Thymus (tissue), 11 donors: ENCODE data around the gene EPHA6. TPM values are rescaled to one million over a fixed set of nuclear protein-coding genes. Genes with fewer than 3 reads are reported as not detected.

Experiments
- DNase-seq, 9 donors: peaks; one replicate each; pipeline ENCODE4 v3.0.0-alpha.2; 2013; ENCODE audit warnings: low spot score in 9 of 9, low read depth in 6 of 9, missing footprints in 1 of 9
- H3K27ac ChIP-seq, 2 donors: one replicate each; pipeline ENCODE4 v1.5.1; 2013; ENCODE audit warnings: control low read depth in 1 of 2, low read depth in 1 of 2, low read length in 1 of 2, mild to moderate bottlenecking in 1 of 2, moderate library complexity in 1 of 2
- H3K27me3 ChIP-seq, 2 donors: one replicate each; pipeline ENCODE4 v1.5.1; 2013; ENCODE audit warnings: low read length in 1 of 2; ENCODE audit not compliant: control insufficient read depth in 2 of 2, insufficient read depth in 1 of 2
- H3K36me3 ChIP-seq, 2 donors: one replicate each; pipeline ENCODE4 v1.5.1; 2013; ENCODE audit warnings: low read length in 1 of 2, mild to moderate bottlenecking in 1 of 2, moderate library complexity in 1 of 2; ENCODE audit not compliant: control insufficient read depth in 2 of 2, insufficient read depth in 2 of 2
- H3K4me1 ChIP-seq, 2 donors: one replicate each; pipeline ENCODE4 v1.5.1; 2013; ENCODE audit warnings: low read length in 2 of 2; ENCODE audit not compliant: control insufficient read depth in 2 of 2, insufficient read depth in 2 of 2
- H3K4me3 ChIP-seq, 2 donors: one replicate each; pipeline ENCODE4 v1.5.1; 2013; ENCODE audit warnings: low read length in 2 of 2, control low read depth in 1 of 2, mild to moderate bottlenecking in 1 of 2
- H3K9me3 ChIP-seq, 2 donors: one replicate each; pipeline ENCODE4 v1.5.1; 2013; ENCODE audit warnings: low read length in 1 of 2, mild to moderate bottlenecking in 1 of 2; ENCODE audit not compliant: control insufficient read depth in 2 of 2, insufficient read depth in 1 of 2
- WGBS: extraction: QIAGEN DNeasy Blood & Tissue Kit; methylation state at CpG from one replicate; pipeline ENCODE4 v1.1.7; 2013; 5-methylcytosine and 5-hydroxymethylcytosine counted together
- polyA plus RNA-seq: library from polyadenylated mRNA; stranded (reverse); fragments of 200-250 nt; gene quantifications from one replicate; pipeline ENCODE4 v1.2.3, GENCODE V29; 2013
- total RNA-seq: library from RNA; stranded (reverse); fragments of 120-200 nt; gene quantifications from one replicate; pipeline ENCODE4 v1.2.4, GENCODE V29; 2013
- donor health status: healthy.

The EPHA6 gene
- total and polyA plus RNA-seq, 2 donors = 0.09 to 1.3 TPM

DNA sequence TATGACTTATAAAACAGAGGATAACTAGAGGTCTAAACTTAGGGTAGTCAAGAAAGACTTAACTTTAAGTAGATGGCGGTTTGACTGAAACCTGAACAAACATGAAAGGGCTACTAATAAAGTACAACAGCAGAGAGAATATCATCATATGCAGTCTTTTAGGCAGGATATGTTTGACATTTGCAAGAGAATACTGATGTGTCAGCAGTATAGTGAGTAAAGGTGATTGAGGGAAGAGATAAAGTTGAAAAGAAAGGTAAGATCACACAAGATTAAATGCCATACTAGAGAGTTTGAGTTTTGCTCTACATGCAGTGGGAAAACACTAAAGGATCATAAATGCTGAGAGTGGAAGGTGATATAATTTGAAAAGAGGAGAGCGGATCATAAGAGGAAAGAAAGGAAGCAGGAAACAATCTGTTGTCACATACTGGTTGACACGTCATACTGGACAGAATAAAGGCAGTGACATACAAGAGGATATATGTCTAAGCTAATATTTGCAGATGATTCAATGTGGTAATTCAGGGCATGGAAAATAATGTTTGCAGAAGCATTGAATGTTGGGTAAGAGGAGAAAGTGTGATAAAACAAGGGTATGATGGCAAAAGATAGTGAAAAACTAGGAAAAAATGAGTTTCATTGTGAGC is 223.0 kb downstream of the EPHA6 start:
- WGBS = 92% methylated on average over 3 of the region's 3 CpGs
- no peaks in the 10 kb centered on the region for H3K4me1 ChIP-seq
- no peaks in the 10 kb centered on the region for H3K36me3 ChIP-seq
- no peaks in the 10 kb centered on the region for H3K9me3 ChIP-seq
- no peak overlapping the region for H3K4me3 ChIP-seq
- H3K27me3 ChIP-seq = no peaks in the 10 kb centered on the region
- no peak overlapping the region for H3K27ac ChIP-seq
- no peak for DNase-seq

- H3K4me3 ChIP-seq = no peak overlapping the region
- WGBS = 92% methylated on average over 2 of the region's 2 CpGs
- no peaks in the 10 kb centered on the region for H3K4me1 ChIP-seq
- no peak for DNase-seq
- no peaks in the 10 kb centered on the region for H3K36me3 ChIP-seq
- H3K27me3 ChIP-seq = no peaks in the 10 kb centered on the region
- no peaks in the 10 kb centered on the region for H3K9me3 ChIP-seq
- no peak overlapping the region for H3K27ac ChIP-seq
These were observed 229.0 kb downstream of the EPHA6 start for GRCh38 chr3:97043411-97043810.

GRCh38 chr3:97057365-97057764 is 243.0 kb downstream of the EPHA6 start:
- 91% methylated on average over 3 of the region's 3 CpGs for WGBS
- H3K4me1 ChIP-seq = no peaks in the 10 kb centered on the region
- no peak overlapping the region for H3K4me3 ChIP-seq

GRCh38 chr3:97059168-97059567 is 244.8 kb downstream of the EPHA6 start:
- Histone ChIP-seq H3K9me3 (no peaks in the 10 kb centered on the region), H3K4me1 (no peaks in the 10 kb centered on the region), H3K27ac (no peak overlapping the region), H3K4me3 (no peak overlapping the region), H3K27me3 (no peaks in the 10 kb centered on the region), H3K36me3 (no peaks in the 10 kb centered on the region)
- no peak for DNase-seq
- 80% methylated on average over 1 of the region's 1 CpG for WGBS

More at GRCh38 chr3:97057365-97057764, 243.0 kb downstream of the EPHA6 start:
- Histone ChIP-seq H3K27ac (no peak overlapping the region), H3K27me3 (no peaks in the 10 kb centered on the region), H3K9me3 (no peaks in the 10 kb centered on the region), H3K36me3 (no peaks in the 10 kb centered on the region)
- no peak for DNase-seq

- H3K4me3 ChIP-seq = no peak overlapping the region
- no peaks in the 10 kb centered on the region for H3K9me3 ChIP-seq
- H3K27me3 ChIP-seq = no peaks in the 10 kb centered on the region
- no peak overlapping the region for H3K27ac ChIP-seq
- no peaks in the 10 kb centered on the region for H3K4me1 ChIP-seq
- DNase-seq = no peak
- H3K36me3 ChIP-seq = no peaks in the 10 kb centered on the region
- 27% methylated on average over 1 of the region's 1 CpG for WGBS
These were observed 252.1 kb downstream of the EPHA6 start for GRCh38 chr3:97066531-97066930.

DNA sequence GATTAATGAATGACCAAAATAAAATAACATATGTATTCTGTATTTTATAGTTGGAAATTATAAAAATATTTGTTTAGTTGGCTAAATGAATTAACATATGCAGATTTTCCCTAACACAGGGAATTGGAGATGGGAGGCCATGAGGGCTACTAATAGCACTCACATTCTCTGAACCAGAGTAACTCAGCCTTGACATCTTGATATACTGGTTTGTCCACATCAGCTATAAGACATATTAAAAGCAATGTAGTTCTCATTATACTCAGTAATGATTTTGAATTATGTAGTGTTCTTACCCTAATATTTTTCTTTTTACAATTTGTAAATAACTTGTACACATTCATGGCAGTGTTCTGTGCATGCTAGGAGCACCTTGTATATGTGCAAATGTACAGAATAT is 255.9 kb downstream of the EPHA6 start:
- Histone ChIP-seq H3K27ac (no peak overlapping the region), H3K27me3 (no peaks in the 10 kb centered on the region), H3K4me3 (no peak overlapping the region), H3K4me1 (no peaks in the 10 kb centered on the region), H3K36me3 (no peaks in the 10 kb centered on the region), H3K9me3 (no peaks in the 10 kb centered on the region)
- DNase-seq = no peak

- 79% methylated on average over 2 of the region's 2 CpGs for WGBS
- Histone ChIP-seq H3K9me3 (no peaks in the 10 kb centered on the region), H3K4me3 (no peak overlapping the region), H3K27me3 (no peaks in the 10 kb centered on the region), H3K27ac (no peak overlapping the region), H3K36me3 (no peaks in the 10 kb centered on the region), H3K4me1 (no peaks in the 10 kb centered on the region)
- no peak for DNase-seq
These were observed 260.2 kb downstream of the EPHA6 start for GRCh38 chr3:97074546-97074945.

DNA sequence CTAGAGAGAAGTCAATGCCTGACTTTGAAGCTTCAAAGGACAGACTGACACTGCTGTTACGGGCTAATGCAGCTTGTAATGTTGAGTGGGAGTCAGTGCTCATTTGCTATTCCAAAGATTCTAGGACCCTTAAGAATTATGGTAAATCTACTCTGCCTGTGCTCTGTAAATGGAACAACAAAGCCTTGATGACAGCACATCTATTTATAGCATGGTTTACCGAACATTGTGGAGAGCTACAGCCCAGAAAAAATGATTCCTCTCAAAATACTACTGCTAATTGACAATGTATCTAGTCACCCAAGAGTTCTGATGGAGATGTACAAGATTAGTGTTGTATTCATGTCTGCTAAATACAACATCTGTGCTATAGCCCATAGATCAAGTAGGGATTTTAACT is 262.3 kb downstream of the EPHA6 start:
- H3K36me3 ChIP-seq = no peaks in the 10 kb centered on the region
- no peak overlapping the region for H3K27ac ChIP-seq
- DNase-seq = no peak
- no peaks in the 10 kb centered on the region for H3K9me3 ChIP-seq
- H3K4me1 ChIP-seq = no peaks in the 10 kb centered on the region
- H3K4me3 ChIP-seq = no peak overlapping the region
- no peaks in the 10 kb centered on the region for H3K27me3 ChIP-seq
- 68% methylated on average over 2 of the region's 2 CpGs for WGBS

DNA sequence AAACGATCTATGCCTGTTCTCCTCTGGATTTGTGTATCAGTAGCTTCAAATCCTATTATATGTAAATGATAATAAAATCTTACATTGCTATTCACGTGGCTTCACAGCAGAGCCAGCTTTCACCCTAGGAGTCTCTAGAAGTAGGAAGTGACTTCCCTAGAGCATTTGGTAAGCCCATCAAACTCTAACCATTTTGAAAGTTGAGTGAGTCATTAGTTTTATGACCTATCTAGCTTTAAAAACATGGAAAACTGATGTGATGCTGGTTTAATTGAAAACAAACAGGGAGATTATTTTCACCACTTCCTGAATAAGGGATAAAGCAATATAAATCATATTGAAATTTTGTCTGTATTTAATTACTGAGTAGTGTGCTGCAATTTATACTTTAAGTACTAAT is 275.2 kb downstream of the EPHA6 start:
- Histone ChIP-seq H3K4me1 (no peaks in the 10 kb centered on the region), H3K9me3 (no peaks in the 10 kb centered on the region), H3K27me3 (no peaks in the 10 kb centered on the region), H3K4me3 (no peak overlapping the region), H3K27ac (no peak overlapping the region), H3K36me3 (no peaks in the 10 kb centered on the region)
- 82% methylated on average over 2 of the region's 2 CpGs for WGBS
- no peak for DNase-seq

- Histone ChIP-seq H3K27ac (no peak overlapping the region), H3K4me3 (no peak overlapping the region), H3K4me1 (no peaks in the 10 kb centered on the region), H3K36me3 (no peaks in the 10 kb centered on the region), H3K9me3 (no peaks in the 10 kb centered on the region), H3K27me3 (no peaks in the 10 kb centered on the region)
- no peak for DNase-seq
These were observed 288.2 kb downstream of the EPHA6 start for GRCh38 chr3:97102641-97103040.
